Naive B cell (primary cell): ENCODE results near the gene C8A. TPM values are rescaled to one million over a fixed set of nuclear protein-coding genes. Genes with fewer than 3 reads are reported as not detected.

Experiments used
- ATAC-seq, 2 donors: fragments of 150-1000 bp; cut with Tn5 transposase; 2 replicates each; pipeline ENCODE4 v1.10.0; 2021; ENCODE audit warnings: low read depth in 2 of 2, mild to moderate bottlenecking in 2 of 2, moderate library complexity in 2 of 2
- DNase-seq: peaks from one replicate; pipeline ENCODE4 v3.0.0; 2022
- H3K27ac Mint-ChIP-seq, 6 donors: one replicate each; pipeline ENCODE4 v1.8.0; 2020 to 2022; ENCODE audit warnings: mild to moderate bottlenecking in 6 of 6, mixed read lengths in 6 of 6, moderate library complexity in 5 of 6, inconsistent platforms in 2 of 6
- H3K27me3 Mint-ChIP-seq, 3 donors: one replicate each; pipeline ENCODE4 v1.8.0; 2021 to 2022; ENCODE audit warnings: mixed read lengths in 3 of 3, mild to moderate bottlenecking in 1 of 3
- H3K36me3 Mint-ChIP-seq, 2 donors: one replicate each; pipeline ENCODE4 v1.8.0; 2020 to 2022; ENCODE audit warnings: mixed read lengths in 2 of 2, inconsistent platforms in 1 of 2, mild to moderate bottlenecking in 1 of 2
- H3K4me1 Mint-ChIP-seq, 3 donors: one replicate each; pipeline ENCODE4 v1.8.0; 2020 to 2022; ENCODE audit warnings: mixed read lengths in 3 of 3, inconsistent platforms in 1 of 3, mild to moderate bottlenecking in 1 of 3, moderate library complexity in 1 of 3
- H3K4me3 Mint-ChIP-seq, 8 donors: one replicate each; pipeline ENCODE4 v1.8.0; 2020 to 2022; ENCODE audit warnings: mild to moderate bottlenecking in 8 of 8, mixed read lengths in 8 of 8, moderate library complexity in 8 of 8, inconsistent platforms in 2 of 8
- H3K9me3 Mint-ChIP-seq, 7 donors: one replicate each; pipeline ENCODE4 v1.8.0; 2020 to 2022; ENCODE audit warnings: mixed read lengths in 7 of 7, mild to moderate bottlenecking in 5 of 7, inconsistent platforms in 2 of 7, moderate library complexity in 1 of 7
- polyA plus RNA-seq, 6 donors: library from polyadenylated mRNA; unstranded; fragments of 300-500 nt; fragmentation: Illumina TruSeq; gene quantifications; one replicate each; pipeline ENCODE4 v1.2.3, GENCODE V29; 2021; ENCODE audit warnings: low read depth in 6 of 6

The C8A gene
- polyA plus RNA-seq, 6 donors from 2014 or later = not detected

DNA sequence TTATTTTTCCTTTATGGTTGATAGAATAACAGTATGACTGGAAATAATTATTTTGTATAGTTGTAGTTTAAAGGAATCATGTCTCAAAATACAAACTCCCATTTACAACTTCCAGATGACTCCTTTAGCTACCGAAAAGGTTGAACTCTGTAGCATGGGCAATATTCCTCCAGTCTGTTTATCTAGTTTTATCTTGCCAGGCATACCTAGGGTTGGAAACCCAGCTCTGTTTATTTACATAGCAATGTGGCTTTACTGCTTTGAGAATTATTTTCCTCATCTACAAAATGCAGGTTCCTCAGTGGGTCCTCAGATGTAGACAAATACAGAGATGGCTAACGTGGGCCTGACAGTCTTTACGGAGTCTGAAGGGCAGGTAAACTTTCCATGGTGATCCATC, 51.1 kb downstream of the C8A start:
- Mint-ChIP-seq H3K4me1 (no peaks in the 10 kb centered on the region), H3K4me3 (no peak overlapping the region), H3K27me3 (peaks cover 0 to 11% (median 6%) of the 10 kb centered on the region in 3 donors), H3K9me3 (peaks cover 0 to 9% (median 0%) of the 10 kb centered on the region in 7 donors), H3K36me3 (no peaks in the 10 kb centered on the region), H3K27ac (no peak overlapping the region)
- no peak for ATAC-seq
- no peak for DNase-seq

DNA sequence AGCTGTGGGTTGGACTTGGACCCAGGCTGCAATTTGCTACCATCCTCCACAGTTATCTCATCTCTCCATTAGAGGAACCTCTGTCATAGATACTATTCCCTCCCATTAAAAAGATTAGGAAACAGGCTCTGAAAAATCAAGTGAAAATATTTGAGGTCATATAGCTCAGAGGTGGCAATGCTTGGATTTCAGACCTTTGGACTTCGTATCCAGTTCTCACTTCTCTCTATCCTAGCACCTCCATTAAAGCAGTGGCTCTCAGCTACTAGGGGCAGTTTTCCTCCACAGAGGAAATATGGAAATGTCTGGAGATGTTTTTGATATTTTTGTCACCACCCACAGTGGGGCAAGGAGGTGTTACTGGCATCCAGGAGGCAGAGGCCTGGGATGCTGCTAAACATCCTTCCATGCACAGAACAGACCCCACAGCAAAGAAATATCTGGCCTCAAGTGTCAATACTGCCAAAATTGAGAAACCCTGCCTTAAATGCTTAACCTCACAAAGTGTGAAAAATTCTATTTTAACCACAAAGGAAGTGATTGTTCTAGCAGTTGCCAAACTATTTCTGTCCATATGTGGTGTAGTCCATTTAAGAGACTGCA, 54.1 kb downstream of the C8A start:
- H3K4me3 Mint-ChIP-seq = no peak overlapping the region
- H3K27me3 Mint-ChIP-seq = peaks cover 0 to 6% (median 5%) of the 10 kb centered on the region in 3 donors
- ATAC-seq (no peak), DNase-seq (no peak)
- H3K36me3 Mint-ChIP-seq = no peaks in the 10 kb centered on the region
- H3K4me1 Mint-ChIP-seq = no peaks in the 10 kb centered on the region
- peaks cover 0 to 6% (median 0%) of the 10 kb centered on the region in 7 donors for H3K9me3 Mint-ChIP-seq
- no peak overlapping the region for H3K27ac Mint-ChIP-seq

DNA sequence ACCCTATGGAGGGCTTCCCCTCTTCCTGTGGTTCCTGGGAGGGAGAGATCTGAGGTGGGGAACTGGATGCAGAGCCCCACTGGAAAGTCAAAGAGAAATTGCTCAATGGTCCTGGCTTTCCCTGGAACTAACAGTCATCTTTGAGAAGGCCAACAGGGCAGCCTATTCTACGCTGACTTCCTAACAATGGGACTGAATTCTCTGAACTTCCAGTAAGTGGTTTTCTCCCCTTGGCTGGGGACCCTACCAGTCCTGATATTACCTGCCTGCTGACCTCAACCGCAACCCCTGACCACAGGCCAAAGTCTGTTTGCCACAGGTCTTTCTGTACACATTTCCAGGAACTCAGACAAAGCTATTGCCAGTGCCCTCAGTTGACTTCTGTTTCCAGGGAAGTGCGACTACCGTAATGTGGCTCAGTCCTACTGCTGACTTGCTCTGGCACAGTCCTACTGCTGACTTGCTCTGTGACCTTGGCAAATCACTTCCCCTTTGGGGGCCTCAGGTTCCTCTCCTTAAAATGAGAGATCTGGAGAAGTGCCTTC, 55.9 kb downstream of the C8A start:
- Mint-ChIP-seq H3K36me3 (no peaks in the 10 kb centered on the region), H3K9me3 (peaks cover 0 to 9% (median 0%) of the 10 kb centered on the region in 7 donors), H3K27me3 (peaks cover 0 to 5% (median 0%) of the 10 kb centered on the region in 3 donors), H3K4me3 (no peak overlapping the region), H3K4me1 (no peaks in the 10 kb centered on the region), H3K27ac (no peak overlapping the region)
- DNase-seq (no peak), ATAC-seq (no peak)

DNA sequence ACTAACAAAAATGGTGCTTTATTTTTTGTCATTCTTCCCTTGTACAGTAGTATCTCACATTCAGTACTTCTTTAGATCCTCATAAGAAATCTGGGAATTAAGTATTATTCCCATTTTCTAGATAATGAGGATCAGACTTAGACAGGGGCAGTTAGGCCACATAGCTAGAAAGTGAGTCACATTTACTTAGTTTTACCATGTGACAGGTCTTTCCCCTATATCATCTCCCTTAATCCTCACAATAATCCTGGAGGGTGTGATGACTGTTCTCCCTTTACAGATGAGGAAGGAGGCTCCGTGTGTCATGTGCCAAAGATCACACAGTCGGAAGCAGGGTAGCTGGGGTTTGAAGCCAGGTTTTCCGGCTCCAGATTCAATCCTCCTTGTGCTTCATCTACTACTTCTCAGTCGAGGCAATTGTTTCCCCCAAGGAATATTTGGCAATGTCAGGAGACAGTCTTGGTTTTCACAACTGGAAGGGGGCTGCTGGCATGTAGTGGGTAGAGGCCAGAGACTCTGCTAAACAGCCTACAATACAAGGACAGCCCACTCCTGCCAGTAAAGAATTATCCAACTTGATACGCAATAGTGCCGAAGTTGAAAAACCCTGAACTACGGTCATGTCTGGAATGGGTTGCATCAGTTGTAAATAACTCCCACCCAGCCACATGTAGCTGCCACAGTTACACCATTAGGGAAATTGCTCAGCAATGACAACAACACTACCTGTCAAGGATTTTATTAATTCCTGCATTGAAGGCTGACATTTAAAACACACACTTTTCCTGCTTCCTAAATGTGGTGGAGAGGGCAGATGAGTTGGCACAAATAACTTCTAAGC, 56.7 kb downstream of the C8A start:
- H3K9me3 Mint-ChIP-seq = peaks cover 0 to 5% (median 0%) of the 10 kb centered on the region in 7 donors
- no peak overlapping the region for H3K4me3 Mint-ChIP-seq
- no peaks in the 10 kb centered on the region for H3K36me3 Mint-ChIP-seq
- ATAC-seq (no peak), DNase-seq (no peak)
- no peak overlapping the region for H3K27ac Mint-ChIP-seq
- H3K4me1 Mint-ChIP-seq = no peaks in the 10 kb centered on the region
- H3K27me3 Mint-ChIP-seq = peaks cover 0 to 5% (median 0%) of the 10 kb centered on the region in 3 donors

DNA sequence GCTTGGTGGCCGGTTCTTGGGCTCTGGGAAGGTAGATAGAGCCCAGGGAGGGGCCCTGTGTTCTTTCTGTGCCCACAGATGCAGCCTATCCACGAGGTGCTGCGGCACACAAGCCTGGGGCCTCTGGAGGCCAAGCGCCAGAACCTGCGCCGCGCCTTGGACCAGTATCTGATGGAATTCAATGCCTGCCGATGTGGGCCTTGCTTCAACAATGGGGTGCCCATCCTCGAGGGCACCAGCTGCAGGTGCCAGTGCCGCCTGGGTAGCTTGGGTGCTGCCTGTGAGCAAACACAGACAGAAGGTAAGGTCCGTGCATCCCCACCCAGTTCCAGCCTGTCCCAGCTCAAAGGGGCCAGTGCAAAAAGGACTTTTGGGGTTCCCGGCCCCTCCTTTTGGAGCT, 57.7 kb downstream of the C8A start:
- Mint-ChIP-seq H3K27me3 (peaks cover 0 to 5% (median 0%) of the 10 kb centered on the region in 3 donors), H3K9me3 (peaks cover 0 to 5% (median 0%) of the 10 kb centered on the region in 7 donors), H3K4me3 (no peak overlapping the region), H3K27ac (no peak overlapping the region), H3K4me1 (no peaks in the 10 kb centered on the region), H3K36me3 (no peaks in the 10 kb centered on the region)
- ATAC-seq (no peak), DNase-seq (no peak)

DNA sequence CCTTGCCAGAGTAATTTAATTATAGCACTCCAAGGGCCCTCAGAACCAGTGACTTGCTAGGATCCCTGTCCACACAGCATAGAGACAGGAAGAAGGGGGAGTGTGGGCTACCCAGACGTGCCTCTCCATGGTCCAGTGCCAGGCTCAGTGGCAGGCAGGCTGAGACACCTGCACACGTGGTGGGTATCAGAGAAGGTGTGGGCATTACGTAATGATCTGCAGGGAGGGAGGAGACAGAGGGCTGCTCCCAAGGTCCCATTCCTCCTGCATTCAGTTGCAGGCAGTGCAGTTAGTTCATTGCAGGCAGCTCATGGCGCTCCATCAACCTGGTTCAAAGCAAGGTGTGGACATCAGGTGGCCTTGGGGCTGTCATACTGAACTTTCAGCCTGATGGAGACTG, 61.4 kb downstream of the C8A start:
- no peak overlapping the region for H3K27ac Mint-ChIP-seq
- H3K27me3 Mint-ChIP-seq = peaks cover 0 to 6% (median 5%) of the 10 kb centered on the region in 3 donors
- peaks cover 0 to 5% (median 0%) of the 10 kb centered on the region in 7 donors for H3K9me3 Mint-ChIP-seq
- no peak for ATAC-seq
- H3K4me3 Mint-ChIP-seq = no peak overlapping the region
- no peak for DNase-seq
- H3K4me1 Mint-ChIP-seq = no peaks in the 10 kb centered on the region
- no peaks in the 10 kb centered on the region for H3K36me3 Mint-ChIP-seq

DNA sequence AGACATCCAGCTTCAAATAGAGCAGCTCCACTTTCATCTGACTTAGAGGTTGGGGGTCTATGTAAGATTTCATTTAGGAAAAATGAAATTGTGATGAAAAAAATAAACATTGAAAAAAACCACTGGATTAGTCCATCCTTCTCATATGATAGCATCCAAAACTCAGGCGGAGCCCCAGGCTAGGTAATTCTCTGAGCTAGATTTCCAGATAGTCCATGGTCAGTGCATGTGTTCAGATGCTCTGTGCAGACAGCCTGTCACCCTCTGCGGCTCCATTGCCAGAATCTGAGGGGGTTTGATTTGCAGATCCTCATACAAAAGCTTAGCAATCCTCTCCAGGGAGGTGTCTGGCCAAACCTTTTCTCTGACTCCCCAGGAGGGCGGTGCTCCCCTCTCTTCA, 62.0 kb downstream of the C8A start:
- H3K4me3 Mint-ChIP-seq = no peak overlapping the region
- ATAC-seq (no peak), DNase-seq (no peak)
- peaks cover 0 to 5% (median 0%) of the 10 kb centered on the region in 7 donors for H3K9me3 Mint-ChIP-seq
- no peaks in the 10 kb centered on the region for H3K36me3 Mint-ChIP-seq
- no peaks in the 10 kb centered on the region for H3K4me1 Mint-ChIP-seq
- H3K27me3 Mint-ChIP-seq = peaks cover 0 to 6% (median 5%) of the 10 kb centered on the region in 3 donors
- no peak overlapping the region for H3K27ac Mint-ChIP-seq

DNA sequence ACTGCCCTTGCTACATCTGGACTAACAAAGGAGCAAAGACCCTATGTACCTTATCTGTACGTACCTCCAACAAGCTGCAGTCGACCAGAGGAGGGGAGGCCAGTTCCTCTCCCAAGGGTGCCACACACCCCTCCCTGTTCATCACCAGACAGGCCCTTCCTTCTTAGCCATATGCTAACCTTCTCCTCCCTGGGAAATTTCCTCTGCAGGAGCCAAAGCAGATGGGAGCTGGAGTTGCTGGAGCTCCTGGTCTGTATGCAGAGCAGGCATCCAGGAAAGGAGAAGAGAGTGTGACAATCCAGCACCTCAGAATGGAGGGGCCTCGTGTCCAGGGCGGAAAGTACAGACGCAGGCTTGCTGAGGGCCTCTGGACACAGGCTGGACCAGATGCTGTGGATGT, 62.8 kb downstream of the C8A start:
- Mint-ChIP-seq H3K36me3 (no peaks in the 10 kb centered on the region), H3K4me1 (no peaks in the 10 kb centered on the region), H3K27ac (no peak overlapping the region), H3K4me3 (no peak overlapping the region), H3K9me3 (peaks cover 0 to 10% (median 0%) of the 10 kb centered on the region in 7 donors), H3K27me3 (peaks cover 0 to 6% (median 5%) of the 10 kb centered on the region in 3 donors)
- DNase-seq (no peak), ATAC-seq (no peak)

DNA sequence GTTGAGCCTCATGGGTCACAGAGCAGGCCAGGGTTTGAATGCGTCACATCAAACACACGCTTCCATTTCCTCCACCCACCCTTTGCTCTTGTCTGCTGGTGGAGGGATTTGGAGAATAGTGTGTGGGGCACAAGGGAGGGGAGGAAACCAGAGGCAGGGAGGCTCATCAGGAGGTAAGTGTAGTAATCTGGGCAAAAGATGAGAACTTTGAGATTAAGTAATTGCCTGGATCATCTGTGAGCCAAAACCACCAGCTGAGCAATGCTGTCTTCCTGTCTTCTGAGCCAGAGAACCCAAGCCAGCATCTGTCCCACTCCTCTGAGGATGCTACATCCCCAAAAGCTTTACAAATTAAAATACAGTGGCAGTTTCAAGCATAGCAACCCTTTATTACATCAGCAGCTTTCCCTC, 66.0 kb downstream of the C8A start:
- H3K27ac Mint-ChIP-seq = no peak overlapping the region
- H3K4me1 Mint-ChIP-seq = no peaks in the 10 kb centered on the region
- DNase-seq (no peak), ATAC-seq (no peak)
- no peaks in the 10 kb centered on the region for H3K36me3 Mint-ChIP-seq
- H3K4me3 Mint-ChIP-seq = no peak overlapping the region
- peaks cover 0 to 8% (median 6%) of the 10 kb centered on the region in 3 donors for H3K27me3 Mint-ChIP-seq
- H3K9me3 Mint-ChIP-seq = peaks cover 0 to 10% (median 0%) of the 10 kb centered on the region in 7 donors

DNA sequence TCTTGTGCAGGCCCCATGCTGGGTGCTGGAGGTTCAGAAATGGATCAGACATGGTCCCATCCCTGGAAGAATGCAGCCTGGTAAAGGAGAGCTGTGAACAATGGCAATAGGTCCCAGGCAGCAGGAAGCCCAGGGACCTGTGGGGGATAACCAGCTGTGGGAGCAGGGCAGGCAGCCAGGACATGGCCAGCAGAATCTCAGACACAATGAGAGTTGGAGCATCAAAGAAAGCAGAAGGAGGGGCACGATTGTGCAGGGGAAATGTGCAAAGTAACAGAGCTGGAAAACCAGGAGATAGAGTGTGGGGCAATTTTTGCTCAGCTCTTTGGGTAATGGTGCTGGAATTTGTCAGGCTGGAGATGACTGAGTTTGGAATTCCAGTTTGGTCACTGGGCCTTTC, 66.9 kb downstream of the C8A start:
- Mint-ChIP-seq H3K27ac (no peak overlapping the region), H3K4me1 (no peaks in the 10 kb centered on the region), H3K27me3 (peaks cover 6 to 11% (median 8%) of the 10 kb centered on the region in 3 donors), H3K4me3 (no peak overlapping the region), H3K9me3 (peaks cover 0 to 10% (median 0%) of the 10 kb centered on the region in 7 donors), H3K36me3 (no peaks in the 10 kb centered on the region)
- DNase-seq (no peak), ATAC-seq (no peak)

DNA sequence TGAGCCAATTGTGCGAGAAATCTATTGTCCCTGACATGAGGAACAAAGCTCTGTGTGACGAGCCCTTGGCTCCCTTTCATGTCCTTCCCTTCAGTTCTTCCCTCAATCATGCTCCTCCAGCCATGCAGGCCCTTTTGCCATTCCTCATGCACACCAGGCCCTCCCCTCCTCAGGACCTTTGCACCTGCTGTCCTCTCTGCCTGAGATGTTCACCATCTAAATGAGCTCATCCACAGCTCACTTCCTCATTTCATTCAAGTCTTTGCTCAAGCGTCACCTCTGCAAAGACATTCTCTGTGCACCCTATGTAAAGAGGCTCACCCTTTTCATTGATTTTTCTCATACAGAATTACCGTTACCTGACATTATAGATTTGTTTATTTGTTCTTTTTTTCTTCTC, 67.5 kb downstream of the C8A start:
- Mint-ChIP-seq H3K27me3 (peaks cover 6 to 11% (median 8%) of the 10 kb centered on the region in 3 donors), H3K9me3 (peaks cover 0 to 10% (median 0%) of the 10 kb centered on the region in 7 donors), H3K4me1 (no peaks in the 10 kb centered on the region), H3K27ac (peak overlapping the region in 1 of 6 donors; percentile 24), H3K36me3 (no peaks in the 10 kb centered on the region), H3K4me3 (no peak overlapping the region)
- ATAC-seq = no peak
- DNase-seq = no peak

DNA sequence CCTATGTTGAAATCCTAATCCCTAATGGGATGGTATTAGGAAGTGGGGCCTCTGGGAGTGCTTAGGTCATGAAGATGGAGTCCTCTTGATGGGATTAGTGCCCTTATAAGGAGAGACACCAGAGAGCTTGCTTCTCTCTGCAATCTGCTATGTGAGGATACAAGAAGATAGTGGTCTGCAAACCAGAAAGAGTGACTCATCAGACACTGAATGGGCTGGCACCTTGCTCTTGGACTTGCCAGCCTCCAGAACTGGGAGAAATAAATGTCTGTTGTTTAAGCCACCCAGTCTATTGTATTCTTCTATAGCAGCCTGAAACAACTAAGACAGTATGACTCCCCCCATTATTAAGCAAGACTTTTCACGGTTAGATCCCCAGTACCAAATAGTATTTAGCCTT, 67.9 kb downstream of the C8A start:
- Mint-ChIP-seq H3K27ac (peak overlapping the region in 1 of 6 donors; percentile 24), H3K36me3 (no peaks in the 10 kb centered on the region), H3K9me3 (peaks cover 0 to 10% (median 0%) of the 10 kb centered on the region in 7 donors), H3K4me1 (no peaks in the 10 kb centered on the region), H3K4me3 (no peak overlapping the region), H3K27me3 (peaks cover 6 to 11% (median 8%) of the 10 kb centered on the region in 3 donors)
- ATAC-seq (no peak), DNase-seq (no peak)

DNA sequence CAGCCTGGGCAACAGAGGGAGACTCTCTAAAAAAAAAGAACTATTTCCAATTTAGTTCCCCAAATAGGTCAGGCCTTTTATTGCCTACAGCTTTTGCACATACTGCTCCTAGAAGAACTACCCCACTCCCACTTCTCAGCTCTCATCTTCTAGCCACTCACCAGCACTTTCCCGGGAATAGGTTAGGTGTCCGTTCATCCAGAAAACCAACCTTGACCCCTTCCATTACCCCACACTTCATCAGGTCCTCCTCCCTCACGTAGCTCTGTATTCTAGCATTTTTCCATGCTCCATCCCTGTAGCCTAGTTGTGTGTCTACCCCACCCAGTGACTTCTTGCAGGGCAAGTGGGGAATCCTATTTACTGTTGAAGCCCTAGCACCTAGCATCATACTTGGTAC, 68.6 kb downstream of the C8A start:
- DNase-seq (no peak), ATAC-seq (no peak)
- Mint-ChIP-seq H3K36me3 (no peaks in the 10 kb centered on the region), H3K9me3 (peaks cover 0 to 10% (median 0%) of the 10 kb centered on the region in 7 donors), H3K4me1 (no peaks in the 10 kb centered on the region), H3K4me3 (no peak overlapping the region), H3K27ac (no peak overlapping the region), H3K27me3 (peaks cover 6 to 11% (median 8%) of the 10 kb centered on the region in 3 donors)

DNA sequence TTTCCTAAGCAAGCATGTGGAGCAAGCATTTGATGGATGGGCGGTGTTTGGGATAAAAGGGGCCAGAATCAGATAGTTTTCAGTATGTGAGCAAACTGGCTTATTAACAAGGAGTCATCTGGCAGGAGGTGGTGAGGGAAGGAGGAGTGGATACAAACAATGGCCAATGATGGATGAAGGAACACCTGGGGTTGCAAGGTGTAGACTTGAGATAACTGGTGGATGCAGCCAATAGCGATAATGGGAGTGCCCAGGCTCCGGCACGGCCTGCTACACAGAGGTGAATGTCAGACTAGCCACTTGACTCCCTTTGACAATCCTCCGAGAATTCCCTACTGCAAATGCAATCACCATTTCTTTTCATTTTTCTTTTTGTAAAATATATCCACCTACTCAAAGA, 69.5 kb downstream of the C8A start:
- ATAC-seq = no peak
- no peak for DNase-seq
- Mint-ChIP-seq H3K4me1 (no peaks in the 10 kb centered on the region), H3K4me3 (no peak overlapping the region), H3K36me3 (no peaks in the 10 kb centered on the region), H3K27me3 (peaks cover 6 to 8% (median 8%) of the 10 kb centered on the region in 3 donors), H3K9me3 (peaks cover 0 to 13% (median 2%) of the 10 kb centered on the region in 7 donors), H3K27ac (no peak overlapping the region)
